GM19099 (cell line): Measurements from ENCODE around the gene HLA-DRB5.

Source experiments
- POLR2A ChIP-seq: IDR thresholded peaks from 3 replicates; pipeline ENCODE4 v1.6.1; 2011; ENCODE audit warnings: low read depth; ENCODE audit not compliant: insufficient read length; ENCODE audit errors: extremely low read depth

Gene HLA-DRB5

GRCh38 chr6:32529697-32530430 is at the start of gene HLA-DRB5:
HLA-DRB5 (minus strand) TSS chr6:32530287; CDS start chr6:32530224, 63 bp downstream.
- TF ChIP-seq POLR2A: peak; percentile 84

GRCh38 chr6:32578962-32579361 is 48.9 kb upstream of the HLA-DRB5 start:
- TF ChIP-seq POLR2A: no peak

- TF ChIP-seq POLR2A: no peak
Observed at GRCh38 chr6:32576250-32576649, 46.2 kb upstream of the HLA-DRB5 start.

GRCh38 chr6:32570363-32570905 is 40.3 kb upstream of the HLA-DRB5 start:
- no peak for TF ChIP-seq POLR2A

- TF ChIP-seq POLR2A: no peak
Observed at GRCh38 chr6:32568561-32568960, 38.5 kb upstream of the HLA-DRB5 start.

GRCh38 chr6:32566957-32567356 is 36.9 kb upstream of the HLA-DRB5 start:
- no peak for TF ChIP-seq POLR2A

- TF ChIP-seq POLR2A: no peak
Observed at GRCh38 chr6:32565511-32565910, 35.4 kb upstream of the HLA-DRB5 start.

- TF ChIP-seq POLR2A: no peak
Observed at GRCh38 chr6:32562940-32563339, 32.9 kb upstream of the HLA-DRB5 start.

GRCh38 chr6:32559747-32560146 is 29.7 kb upstream of the HLA-DRB5 start:
- TF ChIP-seq POLR2A: no peak

GRCh38 chr6:32558426-32559057 is 28.5 kb upstream of the HLA-DRB5 start:
- no peak for TF ChIP-seq POLR2A

GRCh38 chr6:32554116-32554965 is 24.3 kb upstream of the HLA-DRB5 start:
- TF ChIP-seq POLR2A: no peak

GRCh38 chr6:32553037-32553742 is 23.1 kb upstream of the HLA-DRB5 start:
- no peak for TF ChIP-seq POLR2A

- TF ChIP-seq POLR2A: no peak
Observed at GRCh38 chr6:32551410-32551809, 21.3 kb upstream of the HLA-DRB5 start.

GRCh38 chr6:32539839-32540238 is 9.8 kb upstream of the HLA-DRB5 start:
- TF ChIP-seq POLR2A: no peak
